GM12874 (cell line): ENCODE results near the gene TMEM248.

Source experiments
- CTCF ChIP-seq: IDR thresholded peaks from 2 replicates; pipeline ENCODE4 v1.5.1; 2011; ENCODE audit warnings: low read depth, mild to moderate bottlenecking, control low read depth, low read length, moderate library complexity; ENCODE audit not compliant: insufficient read depth

The TMEM248 gene

GRCh38 chr7:66905689-66906088 is 15.3 kb upstream of the TMEM248 start:
- peak; percentile 36 for TF ChIP-seq CTCF

- TF ChIP-seq CTCF, result no peak
Measured at GRCh38 chr7:66907731-66908130, 13.3 kb upstream of the TMEM248 start.

GRCh38 chr7:66910789-66911188 is 10.2 kb upstream of the TMEM248 start:
- TF ChIP-seq CTCF, result no peak

- TF ChIP-seq CTCF, result no peak
Measured at GRCh38 chr7:66912195-66912594, 8.8 kb upstream of the TMEM248 start.

GRCh38 chr7:66913118-66914037 is 7.6 kb upstream of the TMEM248 start:
- TF ChIP-seq CTCF, result no peak

GRCh38 chr7:66919304-66919703 is 1.7 kb upstream of the TMEM248 start:
- no peak for TF ChIP-seq CTCF

GRCh38 chr7:66919704-66920103 is 1.3 kb upstream of the TMEM248 start:
- no peak for TF ChIP-seq CTCF
